Muscle layer of duodenum (tissue), 2 donors: ENCODE measurements around the gene CGNL1.

Source experiments
- H3K27ac ChIP-seq: one replicate; pipeline ENCODE4 v1.7.0; 2013; ENCODE audit warnings: mild to moderate bottlenecking, low read length
- H3K27me3 ChIP-seq: one replicate; pipeline ENCODE4 v1.7.0; 2013; ENCODE audit warnings: low read depth, mild to moderate bottlenecking, control low read depth, low read length
- H3K36me3 ChIP-seq, 2 donors: one replicate each; pipeline ENCODE4 v1.7.0; 2013; ENCODE audit warnings: low read length in 2 of 2, control low read depth in 1 of 2, mild to moderate bottlenecking in 1 of 2; ENCODE audit not compliant: insufficient read depth in 2 of 2, control insufficient read depth in 1 of 2
- H3K4me1 ChIP-seq, 2 donors: one replicate each; pipeline ENCODE4 v1.7.0; 2013; ENCODE audit warnings: low read length in 2 of 2, mild to moderate bottlenecking in 2 of 2, control low read depth in 1 of 2, moderate library complexity in 1 of 2; ENCODE audit not compliant: insufficient read depth in 2 of 2, control insufficient read depth in 1 of 2
- H3K4me3 ChIP-seq, 2 donors: one replicate each; pipeline ENCODE4 v1.7.0; 2013; ENCODE audit warnings: low read length in 2 of 2, low read depth in 1 of 2, mild to moderate bottlenecking in 1 of 2
- H3K9me3 ChIP-seq, 2 donors: one replicate each; pipeline ENCODE4 v1.7.0; 2013; ENCODE audit warnings: low read length in 2 of 2, control low read depth in 1 of 2, mild to moderate bottlenecking in 1 of 2; ENCODE audit not compliant: control insufficient read depth in 1 of 2
- donor health status: healthy.

CGNL1 gene

DNA sequence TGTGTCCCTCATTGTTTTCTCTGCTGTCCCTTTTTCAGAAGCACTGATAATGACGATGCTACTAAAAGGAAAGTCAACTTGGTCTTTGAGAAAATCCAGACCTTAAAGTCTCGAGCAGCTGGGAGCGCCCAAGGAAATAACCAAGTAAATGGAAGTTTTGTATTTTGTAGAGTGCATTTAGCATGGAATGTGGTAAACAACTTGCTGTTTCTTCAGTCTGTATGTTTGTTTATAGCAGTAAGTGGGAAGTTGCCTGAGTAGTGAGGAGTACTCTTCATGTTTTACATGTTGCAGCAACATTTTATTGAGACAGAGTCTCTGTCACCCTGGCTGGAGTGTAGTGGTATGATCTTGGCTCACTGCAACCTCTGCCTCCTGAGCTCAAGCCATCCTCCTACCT lies 66.0 kb downstream of the CGNL1 start:
- Histone ChIP-seq H3K27ac (no peak overlapping the region), H3K9me3 (no peaks in the 10 kb centered on the region)

GRCh38 chr15:57443486-57443885 lies 67.2 kb downstream of the CGNL1 start:
- Histone ChIP-seq H3K4me1 (peaks cover 0 to 4% of the 10 kb centered on the region in 2 donors), H3K27ac (no peak overlapping the region), H3K9me3 (no peaks in the 10 kb centered on the region), H3K4me3 (no peak overlapping the region), H3K36me3 (no peaks in the 10 kb centered on the region), H3K27me3 (no peaks in the 10 kb centered on the region)

More for the DNA sequence above, 66.0 kb downstream of the CGNL1 start:
- Histone ChIP-seq H3K4me1 (peaks cover 0 to 4% of the 10 kb centered on the region in 2 donors), H3K36me3 (no peaks in the 10 kb centered on the region), H3K27me3 (no peaks in the 10 kb centered on the region), H3K4me3 (no peak overlapping the region)

DNA sequence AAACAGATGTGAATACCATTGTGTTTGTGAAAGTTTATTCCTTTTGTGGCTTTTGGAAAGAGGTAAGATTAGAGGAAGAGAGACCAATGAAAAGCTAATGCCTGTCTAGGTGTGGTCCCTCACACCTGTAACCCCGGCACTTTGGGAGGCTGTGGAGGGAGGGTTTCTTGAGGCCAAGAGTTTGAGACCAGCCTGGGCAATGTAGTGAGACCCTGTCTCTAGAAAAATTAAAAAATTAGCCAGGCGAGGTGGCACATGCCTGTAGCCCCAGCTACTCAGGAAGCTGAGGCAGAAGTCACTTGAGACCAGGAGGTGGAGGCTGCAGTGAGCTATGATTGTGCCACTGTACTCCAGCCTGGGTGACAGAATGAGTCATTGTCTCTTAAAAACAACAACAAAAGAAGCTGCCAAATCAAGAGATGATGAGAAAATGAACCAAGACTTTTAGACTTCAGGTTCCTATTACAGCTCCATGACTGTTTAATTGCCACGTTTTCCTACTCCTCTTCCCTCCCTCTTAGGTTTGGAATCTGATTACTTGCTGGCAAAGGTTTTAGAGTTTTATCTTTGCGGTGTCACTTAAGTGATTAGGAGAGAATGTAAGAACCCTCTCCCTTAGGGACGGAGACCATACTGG lies 68.7 kb downstream of the CGNL1 start:
- Histone ChIP-seq H3K9me3 (no peaks in the 10 kb centered on the region), H3K27me3 (no peaks in the 10 kb centered on the region), H3K4me3 (no peak overlapping the region), H3K27ac (no peak overlapping the region), H3K4me1 (peaks cover 0 to 4% of the 10 kb centered on the region in 2 donors), H3K36me3 (no peaks in the 10 kb centered on the region)

DNA sequence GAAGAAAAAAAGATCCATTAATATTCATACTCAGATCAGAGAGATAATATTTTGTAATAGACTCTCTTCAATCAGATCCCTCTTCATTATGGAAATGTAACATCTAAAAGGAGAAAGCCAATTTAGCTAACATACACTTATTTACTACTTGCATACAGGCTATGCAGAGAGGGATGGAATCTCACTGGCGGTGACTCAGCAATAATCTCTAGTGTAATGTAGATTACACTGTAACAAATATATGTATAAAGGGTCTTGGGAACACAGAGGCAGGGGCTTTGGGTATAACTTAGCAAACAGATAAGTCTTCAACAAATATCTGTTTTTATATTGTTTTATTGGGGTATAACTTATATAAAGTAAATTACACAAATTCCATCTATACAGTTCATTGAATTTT lies 69.6 kb downstream of the CGNL1 start:
- H3K27me3 ChIP-seq, result no peaks in the 10 kb centered on the region
- H3K4me1 ChIP-seq, result peaks cover 0 to 4% of the 10 kb centered on the region in 2 donors
- H3K27ac ChIP-seq, result no peak overlapping the region
- no peaks in the 10 kb centered on the region for H3K9me3 ChIP-seq
- H3K36me3 ChIP-seq, result no peaks in the 10 kb centered on the region
- no peak overlapping the region for H3K4me3 ChIP-seq

DNA sequence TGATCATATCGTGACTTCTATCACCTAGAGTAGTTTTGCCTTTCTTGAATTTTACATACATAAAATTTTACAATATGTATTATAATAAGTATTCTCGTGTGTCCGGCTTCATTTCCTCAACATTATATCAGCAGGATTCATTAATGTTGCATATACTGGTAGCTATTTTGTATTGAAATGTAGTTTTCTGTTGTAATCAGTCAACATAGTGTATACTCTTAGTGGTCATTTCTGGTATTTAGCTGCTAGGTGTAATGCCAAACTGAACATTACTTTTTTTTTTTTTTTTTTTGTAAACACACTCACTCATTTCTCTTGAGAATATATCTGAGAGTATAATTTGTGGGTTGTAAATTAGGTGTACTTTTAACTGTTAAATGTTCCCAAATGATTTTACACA lies 70.1 kb downstream of the CGNL1 start:
- Histone ChIP-seq H3K4me1 (peaks cover 0 to 4% of the 10 kb centered on the region in 2 donors), H3K27ac (no peak overlapping the region), H3K36me3 (no peaks in the 10 kb centered on the region), H3K27me3 (no peaks in the 10 kb centered on the region), H3K4me3 (no peak overlapping the region), H3K9me3 (no peaks in the 10 kb centered on the region)

DNA sequence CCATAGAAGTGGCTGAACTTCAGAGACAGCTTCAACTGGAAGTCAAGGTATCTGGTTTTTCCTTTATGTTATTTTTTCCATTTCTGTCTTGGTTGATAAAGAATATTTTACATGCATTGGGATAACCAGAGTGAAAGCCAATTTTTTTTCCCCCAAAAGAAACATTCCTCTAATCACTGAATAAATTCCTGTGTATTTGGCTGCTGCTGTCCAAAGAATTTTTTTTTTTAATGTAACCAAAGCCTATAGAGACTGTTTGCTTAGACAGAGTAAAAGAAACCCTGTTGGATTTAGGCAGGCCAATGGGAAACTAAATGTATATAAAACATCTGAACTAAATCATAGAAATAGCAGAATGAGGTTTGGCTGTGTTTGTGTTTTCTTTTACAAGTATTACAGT lies 75.2 kb downstream of the CGNL1 start:
- Histone ChIP-seq H3K4me3 (no peak overlapping the region), H3K9me3 (no peaks in the 10 kb centered on the region), H3K4me1 (no peaks in the 10 kb centered on the region), H3K27me3 (peaks cover 3% of the 10 kb centered on the region), H3K36me3 (no peaks in the 10 kb centered on the region), H3K27ac (no peak overlapping the region)

- no peak overlapping the region for H3K27ac ChIP-seq
- peaks cover 3% of the 10 kb centered on the region for H3K27me3 ChIP-seq
- H3K4me3 ChIP-seq, result no peak overlapping the region
- no peaks in the 10 kb centered on the region for H3K4me1 ChIP-seq
- no peaks in the 10 kb centered on the region for H3K9me3 ChIP-seq
- H3K36me3 ChIP-seq, result no peaks in the 10 kb centered on the region
Measured at GRCh38 chr15:57452090-57452754, 75.9 kb downstream of the CGNL1 start.

DNA sequence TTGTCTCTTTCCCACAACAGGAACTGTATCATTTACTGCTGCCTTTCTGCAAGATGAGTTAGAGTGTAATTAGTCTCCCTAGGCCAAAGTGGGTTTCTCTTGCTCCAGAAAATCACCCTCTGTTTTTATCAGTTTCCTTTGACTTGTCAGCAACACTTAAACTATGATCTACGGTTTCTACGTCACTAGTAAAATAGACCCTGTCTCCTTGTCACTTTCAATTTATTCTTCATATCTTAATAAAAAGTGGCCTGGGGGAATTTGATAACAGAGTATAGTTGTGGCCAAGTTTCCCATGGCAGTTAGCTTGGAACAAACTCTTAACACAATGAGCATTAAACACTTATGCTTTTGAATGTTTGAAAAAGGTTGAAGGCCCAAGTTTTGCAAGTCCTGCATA lies 79.6 kb downstream of the CGNL1 start:
- no peak overlapping the region for H3K4me3 ChIP-seq
- H3K27me3 ChIP-seq, result peaks cover 3% of the 10 kb centered on the region
- H3K27ac ChIP-seq, result no peak overlapping the region
- no peaks in the 10 kb centered on the region for H3K36me3 ChIP-seq
- H3K4me1 ChIP-seq, result no peaks in the 10 kb centered on the region
- H3K9me3 ChIP-seq, result no peaks in the 10 kb centered on the region

DNA sequence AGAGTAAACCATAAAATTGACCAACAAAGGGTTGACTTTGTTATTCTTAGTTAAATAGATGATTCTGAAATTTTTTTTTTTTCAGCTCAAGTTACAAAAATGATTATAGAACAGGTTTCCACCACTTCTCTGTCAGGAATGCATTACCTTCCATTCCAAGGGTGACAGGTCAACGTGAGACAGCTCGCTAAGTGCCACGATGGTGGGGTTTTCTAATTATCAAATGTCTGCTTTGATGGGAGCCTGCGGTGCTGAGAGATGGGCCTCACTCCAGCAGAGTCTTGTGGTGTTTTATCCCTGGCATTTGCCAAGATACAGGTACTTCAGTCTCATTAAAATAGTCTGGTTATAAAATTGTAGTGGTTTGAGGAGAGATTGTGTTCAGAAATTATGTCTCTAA lies 80.3 kb downstream of the CGNL1 start:
- Histone ChIP-seq H3K27ac (no peak overlapping the region), H3K36me3 (no peaks in the 10 kb centered on the region), H3K4me1 (no peaks in the 10 kb centered on the region), H3K9me3 (no peaks in the 10 kb centered on the region), H3K4me3 (no peak overlapping the region), H3K27me3 (peaks cover 3% of the 10 kb centered on the region)

DNA sequence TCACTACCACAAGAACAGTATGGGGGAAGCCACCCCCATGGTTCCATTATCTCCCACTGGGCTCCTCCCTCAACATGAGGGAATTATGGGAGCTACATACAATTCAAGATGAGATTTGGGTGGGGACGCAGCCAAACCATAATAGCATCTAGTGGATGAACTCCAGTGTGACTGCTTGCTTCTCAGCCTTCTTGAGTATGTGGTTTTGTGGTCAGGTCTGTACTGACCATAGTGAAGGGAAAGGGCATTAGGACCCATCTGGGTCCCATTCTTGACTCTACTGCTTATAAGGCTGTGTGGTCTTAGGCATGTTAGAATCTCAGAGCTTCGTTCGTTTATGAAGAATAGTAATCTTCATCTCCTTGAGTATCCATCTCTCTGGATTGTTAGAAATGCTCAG lies 81.4 kb downstream of the CGNL1 start:
- H3K4me1 ChIP-seq, result no peaks in the 10 kb centered on the region
- H3K9me3 ChIP-seq, result no peaks in the 10 kb centered on the region
- H3K27me3 ChIP-seq, result no peaks in the 10 kb centered on the region

DNA sequence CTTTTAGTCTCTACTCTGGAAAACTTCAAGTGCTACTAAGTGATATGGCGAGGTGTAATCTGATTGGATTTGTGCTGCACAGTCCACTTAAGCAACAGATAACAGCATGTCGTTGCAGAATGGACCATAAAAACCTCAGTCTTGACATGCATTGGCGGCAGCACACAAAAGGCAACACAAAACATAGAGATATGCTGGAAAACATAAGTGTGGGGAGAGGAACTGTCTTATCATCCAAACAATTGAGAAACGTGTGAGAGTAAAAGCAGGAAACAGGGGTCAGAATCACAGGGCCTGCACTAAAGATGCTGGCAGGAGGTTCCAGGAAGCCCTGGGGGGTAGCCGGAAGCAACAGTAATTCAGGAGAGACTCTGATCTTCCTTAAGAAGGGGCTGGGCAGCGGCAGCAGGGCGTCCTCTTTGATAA lies 82.1 kb downstream of the CGNL1 start:
- Histone ChIP-seq H3K4me3 (no peak overlapping the region), H3K9me3 (no peaks in the 10 kb centered on the region), H3K4me1 (no peaks in the 10 kb centered on the region), H3K36me3 (no peaks in the 10 kb centered on the region), H3K27me3 (no peaks in the 10 kb centered on the region), H3K27ac (no peak overlapping the region)

More for the DNA sequence above, 81.4 kb downstream of the CGNL1 start:
- Histone ChIP-seq H3K27ac (no peak overlapping the region), H3K36me3 (no peaks in the 10 kb centered on the region), H3K4me3 (no peak overlapping the region)
